HuH-7 (cell line): Measurements from ENCODE around the gene DNAJC8.

Experiments used
- DNase-seq: peaks from one replicate; pipeline ENCODE4 v3.0.0; 2011; ENCODE audit warnings: low spot score

DNAJC8 gene

GRCh38 chr1:28200234-28200873 is 32.5 kb downstream of the DNAJC8 start:
- no peak for DNase-seq

- DNase-seq, result no peak
These were observed 33.2 kb downstream of the DNAJC8 start for GRCh38 chr1:28199328-28200233.

GRCh38 chr1:28197682-28198415 is 35.0 kb downstream of the DNAJC8 start:
- DNase-seq, result no peak

GRCh38 chr1:28196330-28196729 is 36.5 kb downstream of the DNAJC8 start:
- no peak for DNase-seq

- DNase-seq, result no peak
These were observed 37.0 kb downstream of the DNAJC8 start for GRCh38 chr1:28195780-28196179.

- no peak for DNase-seq
These were observed 38.3 kb downstream of the DNAJC8 start for GRCh38 chr1:28194326-28195035.

- DNase-seq, result no peak
These were observed 39.1 kb downstream of the DNAJC8 start for GRCh38 chr1:28193701-28194161.

GRCh38 chr1:28190996-28191645 is 41.7 kb downstream of the DNAJC8 start:
- no peak for DNase-seq

- DNase-seq, result no peak
These were observed 42.4 kb downstream of the DNAJC8 start for GRCh38 chr1:28190337-28190979.

GRCh38 chr1:28185071-28185470 is 47.8 kb downstream of the DNAJC8 start:
- no peak for DNase-seq

- DNase-seq, result no peak
These were observed 52.2 kb downstream of the DNAJC8 start for GRCh38 chr1:28180306-28181305.

GRCh38 chr1:28178690-28179485 is 53.9 kb downstream of the DNAJC8 start:
- no peak for DNase-seq

GRCh38 chr1:28176492-28177470 is 56.0 kb downstream of the DNAJC8 start, which contains the start of gene PTAFR:
Gene PTAFR, minus strand, starts transcription at chr1:28176690. Its CDS starts 25,669 bp downstream, at chr1:28151021.
- no peak for DNase-seq

GRCh38 chr1:28175955-28176485 is 56.8 kb downstream of the DNAJC8 start:
- DNase-seq, result no peak

GRCh38 chr1:28173980-28174297 is 58.9 kb downstream of the DNAJC8 start:
- no peak for DNase-seq

GRCh38 chr1:28173151-28173979 is 59.5 kb downstream of the DNAJC8 start:
- no peak for DNase-seq
